Neural cell (in vitro differentiated cells): ENCODE measurements around the gene TAB2. TPM values are rescaled to one million over a fixed set of nuclear protein-coding genes. Genes with fewer than 3 reads are reported as not detected.

Experiments
- H2AFZ ChIP-seq: fragments of 200-600, 300-800 bp; sonication (generic), shearing (Covaris generic); 2 replicates; pipeline ENCODE4 v1.6.0; 2014; ENCODE audit warnings: low read depth, mild to moderate bottlenecking, antibody characterized with exemption, low read length, moderate library complexity
- H3F3A ChIP-seq: fragments of 200-600 bp; shearing (Covaris generic); 2 replicates; pipeline ENCODE4 v1.6.1; 2016; ENCODE audit warnings: mild to moderate bottlenecking, moderate library complexity, mixed read lengths, antibody characterized with exemption, low read length; ENCODE audit not compliant: insufficient read depth, poor library complexity, severe bottlenecking
- H3K27ac ChIP-seq: fragments of 200-600, 300-800 bp; sonication (generic), shearing (Covaris generic); 2 replicates; pipeline ENCODE4 v1.5.1; 2014; ENCODE audit warnings: mild to moderate bottlenecking, low read length, moderate library complexity
- H3K27me3 ChIP-seq: fragments of 300-800, 200-600 bp; sonication (generic), shearing (Covaris generic); 2 replicates; pipeline ENCODE4 v1.6.0; 2014; ENCODE audit warnings: mild to moderate bottlenecking, low read depth, low read length, moderate library complexity; ENCODE audit not compliant: insufficient read depth
- H3K36me3 ChIP-seq: fragments of 300-800, 200-600 bp; sonication (generic), shearing (Covaris generic); 2 replicates; pipeline ENCODE4 v1.5.1; 2014; ENCODE audit warnings: mild to moderate bottlenecking, antibody characterized with exemption, low read length, moderate library complexity; ENCODE audit not compliant: insufficient read depth
- H3K4me2 ChIP-seq: fragments of 300-800, 200-600 bp; sonication (generic), shearing (Covaris generic); 2 replicates; pipeline ENCODE4 v1.6.0; 2014; ENCODE audit warnings: mild to moderate bottlenecking, low read length
- H3K4me3 ChIP-seq: fragments of 300-800, 200-600 bp; sonication (generic), shearing (Covaris generic); 2 replicates; pipeline ENCODE4 v1.5.1; 2014; ENCODE audit warnings: mild to moderate bottlenecking, low read length, moderate library complexity
- H3K79me2 ChIP-seq: fragments of 200-600 bp; shearing (Covaris generic); replicated peaks from 2 replicates; pipeline ENCODE4 v1.6.0; 2014; ENCODE audit warnings: mild to moderate bottlenecking, low read length, moderate library complexity; ENCODE audit not compliant: insufficient read depth
- H3K9ac ChIP-seq: fragments of 300-800, 200-600 bp; sonication (generic), shearing (Covaris generic); 2 replicates; pipeline ENCODE4 v1.6.1; 2016; ENCODE audit warnings: mild to moderate bottlenecking, low read length, mixed read lengths
- H3K9me2 ChIP-seq: fragments of 200-600 bp; shearing (Covaris generic); 2 replicates; pipeline ENCODE4 v1.6.1; 2016; ENCODE audit warnings: mild to moderate bottlenecking, low read length, mixed read lengths; ENCODE audit not compliant: insufficient read depth
- H3K9me3 ChIP-seq: fragments of 200-600, 300-800 bp; sonication (generic), shearing (Covaris generic); 2 replicates; pipeline ENCODE4 v1.6.1; 2016; ENCODE audit warnings: mild to moderate bottlenecking, mixed run types, low read length, moderate library complexity, mixed read lengths
- H4K20me1 ChIP-seq: fragments of 200-600 bp; shearing (Covaris generic); 2 replicates; pipeline ENCODE4 v1.6.1; 2016; ENCODE audit warnings: mild to moderate bottlenecking, mixed run types; ENCODE audit not compliant: insufficient read depth
- EP300 ChIP-seq: fragments of 450-650 bp; conservative IDR thresholded peaks from 2 replicates; pipeline ENCODE4 v1.6.1; 2014; ENCODE audit warnings: antibody characterized with exemption, mild to moderate bottlenecking, moderate library complexity; ENCODE audit not compliant: poor library complexity, severe bottlenecking
- EZH2 ChIP-seq: fragments of 200-600, 300-800 bp; shearing (Covaris generic), sonication (generic); IDR thresholded peaks from 2 replicates; pipeline ENCODE4 v1.6.1; 2014; ENCODE audit warnings: antibody characterized with exemption, low read length, borderline replicate concordance, mild to moderate bottlenecking; ENCODE audit not compliant: insufficient read depth, poor library complexity, severe bottlenecking
- MXI1 ChIP-seq: fragments of 450-650 bp; conservative IDR thresholded peaks from 2 replicates; pipeline ENCODE4 v1.6.1; 2014; ENCODE audit warnings: antibody characterized with exemption, mild to moderate bottlenecking; ENCODE audit not compliant: poor library complexity, severe bottlenecking
- POLR2AphosphoS5 ChIP-seq: IDR thresholded peaks from 2 replicates; pipeline ENCODE4 v1.6.1; 2012
- RAD21 ChIP-seq: fragments of 450-650 bp; conservative IDR thresholded peaks from 2 replicates; pipeline ENCODE4 v1.6.1; 2014; ENCODE audit warnings: antibody characterized with exemption, mild to moderate bottlenecking, moderate library complexity
- SMC3 ChIP-seq: fragments of 450-650 bp; conservative IDR thresholded peaks from 2 replicates; pipeline ENCODE4 v1.6.1; 2014; ENCODE audit warnings: antibody characterized with exemption, mild to moderate bottlenecking, moderate library complexity; ENCODE audit not compliant: poor library complexity
- TAF1 ChIP-seq: IDR thresholded peaks from 2 replicates; pipeline ENCODE4 v1.6.1; 2012; ENCODE audit warnings: low read depth
- polyA plus RNA-seq: library from polyadenylated mRNA; depleted of rRNA; stranded (reverse); fragments of >200 nt; gene quantifications from 2 replicates; pipeline ENCODE4 v1.2.3, GENCODE V29; 2014
- TF ChIP-seq, protein P1 (sequence below): IDR thresholded peaks from 2 replicates; pipeline ENCODE4 v1.6.1; 2012; ENCODE audit warnings: borderline replicate concordance
- TF ChIP-seq, protein P2 (sequence below): fragments of 450-650 bp; IDR thresholded peaks from 2 replicates; pipeline ENCODE4 v1.5.1; 2014; ENCODE audit warnings: antibody characterized with exemption, mild to moderate bottlenecking, moderate library complexity; ENCODE audit not compliant: poor library complexity, severe bottlenecking

The TAB2 gene
- polyA plus RNA-seq, 1 donor from 2014 or later = 27.6 TPM

DNA sequence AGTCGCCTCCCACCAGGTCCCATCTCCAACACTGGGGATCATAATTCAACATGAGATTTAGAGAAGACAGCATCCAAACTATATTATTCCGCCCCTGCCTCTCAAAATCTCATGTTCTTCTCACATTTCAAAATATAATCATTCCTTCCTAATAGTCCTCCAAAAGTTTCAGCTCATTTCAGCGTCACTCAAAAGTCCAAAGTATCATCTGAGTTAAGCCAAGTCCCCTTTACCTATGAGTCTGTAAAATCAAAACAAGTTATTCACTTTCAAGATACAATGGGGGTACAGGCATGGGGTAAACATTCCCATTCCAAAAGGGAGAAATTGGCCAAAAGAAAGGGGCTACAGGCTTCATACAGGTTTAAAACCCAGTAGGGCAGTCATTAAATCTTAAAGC is 43.0 kb downstream of the TAB2 start:
- TF ChIP-seq MXI1 = no peak
- no peak for TF ChIP-seq EP300
- TF ChIP-seq, protein P1, sequence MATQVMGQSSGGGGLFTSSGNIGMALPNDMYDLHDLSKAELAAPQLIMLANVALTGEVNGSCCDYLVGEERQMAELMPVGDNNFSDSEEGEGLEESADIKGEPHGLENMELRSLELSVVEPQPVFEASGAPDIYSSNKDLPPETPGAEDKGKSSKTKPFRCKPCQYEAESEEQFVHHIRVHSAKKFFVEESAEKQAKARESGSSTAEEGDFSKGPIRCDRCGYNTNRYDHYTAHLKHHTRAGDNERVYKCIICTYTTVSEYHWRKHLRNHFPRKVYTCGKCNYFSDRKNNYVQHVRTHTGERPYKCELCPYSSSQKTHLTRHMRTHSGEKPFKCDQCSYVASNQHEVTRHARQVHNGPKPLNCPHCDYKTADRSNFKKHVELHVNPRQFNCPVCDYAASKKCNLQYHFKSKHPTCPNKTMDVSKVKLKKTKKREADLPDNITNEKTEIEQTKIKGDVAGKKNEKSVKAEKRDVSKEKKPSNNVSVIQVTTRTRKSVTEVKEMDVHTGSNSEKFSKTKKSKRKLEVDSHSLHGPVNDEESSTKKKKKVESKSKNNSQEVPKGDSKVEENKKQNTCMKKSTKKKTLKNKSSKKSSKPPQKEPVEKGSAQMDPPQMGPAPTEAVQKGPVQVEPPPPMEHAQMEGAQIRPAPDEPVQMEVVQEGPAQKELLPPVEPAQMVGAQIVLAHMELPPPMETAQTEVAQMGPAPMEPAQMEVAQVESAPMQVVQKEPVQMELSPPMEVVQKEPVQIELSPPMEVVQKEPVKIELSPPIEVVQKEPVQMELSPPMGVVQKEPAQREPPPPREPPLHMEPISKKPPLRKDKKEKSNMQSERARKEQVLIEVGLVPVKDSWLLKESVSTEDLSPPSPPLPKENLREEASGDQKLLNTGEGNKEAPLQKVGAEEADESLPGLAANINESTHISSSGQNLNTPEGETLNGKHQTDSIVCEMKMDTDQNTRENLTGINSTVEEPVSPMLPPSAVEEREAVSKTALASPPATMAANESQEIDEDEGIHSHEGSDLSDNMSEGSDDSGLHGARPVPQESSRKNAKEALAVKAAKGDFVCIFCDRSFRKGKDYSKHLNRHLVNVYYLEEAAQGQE = no peak
- TF ChIP-seq POLR2AphosphoS5 = no peak
- no peak for TF ChIP-seq SMC3
- no peak overlapping the region for H3K9ac ChIP-seq
- no peaks in the 10 kb centered on the region for H3K9me3 ChIP-seq
- H3K4me2 ChIP-seq = no peak overlapping the region
- H2AFZ ChIP-seq = no peak overlapping the region
- no peaks in the 10 kb centered on the region for H3K9me2 ChIP-seq
- no peaks in the 10 kb centered on the region for H4K20me1 ChIP-seq
- no peak overlapping the region for H3K4me3 ChIP-seq
- H3K36me3 ChIP-seq = no peaks in the 10 kb centered on the region
- no peak overlapping the region for H3K27ac ChIP-seq
- H3K79me2 ChIP-seq = peaks cover 68% of the 10 kb centered on the region
- H3K27me3 ChIP-seq = no peaks in the 10 kb centered on the region
- H3F3A ChIP-seq = no peaks in the 10 kb centered on the region

DNA sequence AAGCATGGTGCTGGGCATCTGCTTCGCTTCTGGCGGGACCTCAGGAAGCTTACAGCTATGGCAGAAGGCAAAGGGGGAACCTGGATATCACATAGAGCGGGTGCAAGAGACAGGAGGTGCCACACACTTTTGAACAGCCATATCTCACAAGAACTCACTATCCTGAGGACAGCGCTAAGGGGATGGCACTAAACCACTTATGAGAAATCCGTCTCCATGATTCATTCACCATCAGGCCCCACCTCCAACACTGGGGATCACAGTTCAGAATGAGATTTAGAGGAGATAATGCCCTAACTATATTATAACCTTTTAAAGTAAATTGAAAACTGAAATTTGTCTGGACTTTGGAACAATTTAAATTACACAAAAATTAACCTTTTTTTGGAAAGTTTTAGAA is 44.8 kb downstream of the TAB2 start:
- Histone ChIP-seq H3K79me2 (peaks cover 81% of the 10 kb centered on the region), H3K27ac (no peak overlapping the region), H3K9me3 (no peaks in the 10 kb centered on the region), H3K9me2 (no peaks in the 10 kb centered on the region), H3K4me2 (no peak overlapping the region), H3K4me3 (no peak overlapping the region), H3K27me3 (no peaks in the 10 kb centered on the region), H3K9ac (no peak overlapping the region), H4K20me1 (no peaks in the 10 kb centered on the region), H2AFZ (no peak overlapping the region), H3K36me3 (no peaks in the 10 kb centered on the region), H3F3A (no peaks in the 10 kb centered on the region)
- TF ChIP-seq, protein P2, sequence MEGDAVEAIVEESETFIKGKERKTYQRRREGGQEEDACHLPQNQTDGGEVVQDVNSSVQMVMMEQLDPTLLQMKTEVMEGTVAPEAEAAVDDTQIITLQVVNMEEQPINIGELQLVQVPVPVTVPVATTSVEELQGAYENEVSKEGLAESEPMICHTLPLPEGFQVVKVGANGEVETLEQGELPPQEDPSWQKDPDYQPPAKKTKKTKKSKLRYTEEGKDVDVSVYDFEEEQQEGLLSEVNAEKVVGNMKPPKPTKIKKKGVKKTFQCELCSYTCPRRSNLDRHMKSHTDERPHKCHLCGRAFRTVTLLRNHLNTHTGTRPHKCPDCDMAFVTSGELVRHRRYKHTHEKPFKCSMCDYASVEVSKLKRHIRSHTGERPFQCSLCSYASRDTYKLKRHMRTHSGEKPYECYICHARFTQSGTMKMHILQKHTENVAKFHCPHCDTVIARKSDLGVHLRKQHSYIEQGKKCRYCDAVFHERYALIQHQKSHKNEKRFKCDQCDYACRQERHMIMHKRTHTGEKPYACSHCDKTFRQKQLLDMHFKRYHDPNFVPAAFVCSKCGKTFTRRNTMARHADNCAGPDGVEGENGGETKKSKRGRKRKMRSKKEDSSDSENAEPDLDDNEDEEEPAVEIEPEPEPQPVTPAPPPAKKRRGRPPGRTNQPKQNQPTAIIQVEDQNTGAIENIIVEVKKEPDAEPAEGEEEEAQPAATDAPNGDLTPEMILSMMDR = no peak

DNA sequence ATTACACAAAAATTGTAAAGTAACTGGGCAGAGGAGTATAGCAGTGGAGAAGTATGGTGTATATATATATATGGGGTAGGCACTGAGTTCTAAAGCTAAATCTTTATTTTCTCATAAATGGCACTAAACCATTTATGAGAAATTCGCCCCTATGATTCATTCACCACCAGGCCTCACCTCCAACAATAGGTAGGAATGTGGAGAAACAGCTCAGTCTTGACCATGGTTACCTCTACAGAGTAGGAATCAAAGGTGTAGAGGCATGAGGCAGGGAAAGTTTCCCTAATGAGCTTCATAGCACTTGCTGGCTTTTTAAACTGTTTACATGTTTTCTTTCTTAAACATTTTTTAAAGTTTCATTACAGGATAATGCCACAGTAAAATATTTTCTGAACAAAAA is 45.6 kb downstream of the TAB2 start:
- no peak overlapping the region for H3K9ac ChIP-seq
- H3K4me3 ChIP-seq = no peak overlapping the region
- TF ChIP-seq EP300 = no peak
- no peak for TF ChIP-seq TAF1
- no peak for TF ChIP-seq RAD21
- no peak for TF ChIP-seq POLR2AphosphoS5
- TF ChIP-seq, protein P2 = no peak
- no peak for TF ChIP-seq MXI1
- TF ChIP-seq SMC3 = no peak
- TF ChIP-seq EZH2 = no peak
- TF ChIP-seq, protein P1 = no peak
- H3K27ac ChIP-seq = no peak overlapping the region
- H3K9me2 ChIP-seq = no peaks in the 10 kb centered on the region
- H3K36me3 ChIP-seq = no peaks in the 10 kb centered on the region
- H3K9me3 ChIP-seq = no peaks in the 10 kb centered on the region
- no peaks in the 10 kb centered on the region for H4K20me1 ChIP-seq
- peaks cover 85% of the 10 kb centered on the region for H3K79me2 ChIP-seq
- H3K27me3 ChIP-seq = no peaks in the 10 kb centered on the region
- no peak overlapping the region for H2AFZ ChIP-seq
- H3F3A ChIP-seq = no peaks in the 10 kb centered on the region
- H3K4me2 ChIP-seq = no peak overlapping the region
